Measurements from ENCODE around the gene ADGRL3. TPM values are rescaled to one million over a fixed set of nuclear protein-coding genes. Genes with fewer than 3 reads are reported as not detected.

ADGRL3 gene
- total RNA-seq, 3 donors from 2014 or later = 4.3 to 10.8 (median 4.3) TPM

DNA sequence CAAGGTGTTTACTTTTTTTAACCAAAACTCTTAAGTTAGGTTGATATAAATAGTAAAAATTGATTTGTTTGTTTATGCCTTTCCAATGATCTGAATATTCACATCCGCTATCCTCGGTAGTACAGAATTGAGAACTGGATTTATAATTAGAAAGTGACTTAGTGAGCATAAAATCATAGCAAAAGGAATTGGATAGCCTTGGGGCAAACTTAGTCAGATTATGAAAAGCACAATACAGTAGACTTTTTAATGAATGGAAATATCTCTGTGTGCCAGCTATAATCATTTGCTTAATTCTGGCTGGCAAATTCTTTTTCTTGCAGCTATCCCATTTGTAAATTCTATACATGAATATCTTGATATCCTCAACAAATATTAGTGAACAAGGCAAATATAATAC, 713.5 kb downstream of the ADGRL3 start:
- no peaks in the 10 kb centered on the region for H3K9me3 ChIP-seq
- H3K36me3 ChIP-seq (ENCODE audit: low read depth) = no peaks in the 10 kb centered on the region
- H3K4me1 ChIP-seq (ENCODE audit: low read depth) = no peaks in the 10 kb centered on the region
- ATAC-seq (no peak), DNase-seq (no peak)
- intact Hi-C loops (cut with DNase I, micrococcal nuclease) = no loop called here
- TF ChIP-seq, protein P1, sequence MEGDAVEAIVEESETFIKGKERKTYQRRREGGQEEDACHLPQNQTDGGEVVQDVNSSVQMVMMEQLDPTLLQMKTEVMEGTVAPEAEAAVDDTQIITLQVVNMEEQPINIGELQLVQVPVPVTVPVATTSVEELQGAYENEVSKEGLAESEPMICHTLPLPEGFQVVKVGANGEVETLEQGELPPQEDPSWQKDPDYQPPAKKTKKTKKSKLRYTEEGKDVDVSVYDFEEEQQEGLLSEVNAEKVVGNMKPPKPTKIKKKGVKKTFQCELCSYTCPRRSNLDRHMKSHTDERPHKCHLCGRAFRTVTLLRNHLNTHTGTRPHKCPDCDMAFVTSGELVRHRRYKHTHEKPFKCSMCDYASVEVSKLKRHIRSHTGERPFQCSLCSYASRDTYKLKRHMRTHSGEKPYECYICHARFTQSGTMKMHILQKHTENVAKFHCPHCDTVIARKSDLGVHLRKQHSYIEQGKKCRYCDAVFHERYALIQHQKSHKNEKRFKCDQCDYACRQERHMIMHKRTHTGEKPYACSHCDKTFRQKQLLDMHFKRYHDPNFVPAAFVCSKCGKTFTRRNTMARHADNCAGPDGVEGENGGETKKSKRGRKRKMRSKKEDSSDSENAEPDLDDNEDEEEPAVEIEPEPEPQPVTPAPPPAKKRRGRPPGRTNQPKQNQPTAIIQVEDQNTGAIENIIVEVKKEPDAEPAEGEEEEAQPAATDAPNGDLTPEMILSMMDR (IDR thresholded peaks at IDR 0.05) = no peak
- H3K4me3 ChIP-seq = no peak overlapping the region

DNA sequence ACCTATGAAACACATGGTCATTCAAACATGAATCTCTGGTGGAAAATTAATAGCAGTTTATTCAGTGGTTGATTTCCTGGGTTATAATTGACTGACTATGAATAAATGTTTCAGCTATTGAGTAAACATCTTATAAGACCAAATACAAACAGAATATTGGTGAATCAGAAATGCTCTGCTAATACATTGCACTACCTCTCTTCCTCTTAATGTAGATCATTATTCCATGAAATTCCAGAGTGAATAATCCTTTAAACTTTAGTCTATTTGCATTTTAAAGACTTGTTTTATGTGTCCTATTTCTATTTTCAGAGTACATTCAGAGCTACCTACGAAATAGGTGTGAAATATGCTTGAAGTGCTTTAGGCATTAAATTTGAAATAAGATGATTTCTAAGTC, 715.4 kb downstream of the ADGRL3 start:
- intact Hi-C loops (cut with DNase I, micrococcal nuclease) = no loop called here
- H3K4me3 ChIP-seq = no peak overlapping the region
- ATAC-seq = no peak
- H3K9me3 ChIP-seq = no peaks in the 10 kb centered on the region
- no peak for DNase-seq
- no peaks in the 10 kb centered on the region for H3K36me3 ChIP-seq (ENCODE audit: low read depth)
- TF ChIP-seq, protein P1 (IDR thresholded peaks at IDR 0.05) = no peak
- no peaks in the 10 kb centered on the region for H3K4me1 ChIP-seq (ENCODE audit: low read depth)

DNA sequence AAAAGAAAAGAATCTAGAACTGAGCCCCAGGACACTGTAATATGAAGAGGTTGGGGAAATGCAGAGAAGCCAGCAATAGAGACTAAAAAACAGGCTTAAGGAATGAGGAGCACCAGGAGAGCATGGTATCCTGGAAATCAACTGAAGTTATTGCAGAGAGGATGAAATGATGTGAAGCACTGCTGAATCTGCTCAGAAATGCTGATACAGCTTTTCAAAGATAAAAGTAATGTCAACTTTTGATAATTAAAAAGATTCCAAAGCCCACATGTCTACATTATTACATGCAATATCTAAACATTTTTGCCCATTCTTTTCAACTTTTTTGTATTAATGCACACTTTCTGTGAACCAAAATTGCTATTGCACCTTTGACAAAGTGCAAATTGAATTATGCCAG, 718.4 kb downstream of the ADGRL3 start:
- no peaks in the 10 kb centered on the region for H3K36me3 ChIP-seq (ENCODE audit: low read depth)
- ATAC-seq = no peak
- intact Hi-C loops (cut with DNase I, micrococcal nuclease) = no loop called here

DNA sequence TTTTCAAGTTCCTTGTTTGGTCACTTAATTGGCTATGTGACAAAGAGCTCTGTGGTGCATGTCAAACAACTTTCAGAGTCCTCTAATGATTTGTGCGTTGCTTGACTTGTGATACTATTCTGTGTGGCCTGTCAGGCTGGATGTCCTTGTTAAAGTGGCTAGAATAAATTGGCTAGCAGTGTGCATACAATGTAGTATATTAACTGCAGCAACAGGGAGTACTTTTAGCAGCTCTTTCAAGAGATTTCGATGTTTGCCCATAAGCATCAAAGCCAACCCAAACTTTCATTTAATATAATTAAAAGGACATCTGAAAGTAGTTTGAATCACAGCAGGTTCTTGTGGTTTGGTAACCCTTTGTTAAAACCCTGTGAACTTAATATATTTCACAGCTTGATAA, 718.9 kb downstream of the ADGRL3 start:
- TF ChIP-seq, protein P1 (IDR thresholded peaks at IDR 0.05) = no peak
- no peak for DNase-seq
- H3K36me3 ChIP-seq (ENCODE audit: low read depth) = no peaks in the 10 kb centered on the region
- intact Hi-C loops (cut with DNase I, micrococcal nuclease) = no loop called here
- ATAC-seq = no peak
- H3K9me3 ChIP-seq = no peaks in the 10 kb centered on the region
- H3K4me3 ChIP-seq = no peak overlapping the region
- peaks cover 8% of the 10 kb centered on the region for H3K4me1 ChIP-seq (ENCODE audit: low read depth)

More for the DNA sequence above, 718.4 kb downstream of the ADGRL3 start:
- Histone ChIP-seq H3K4me3 (no peak overlapping the region), H3K4me1 (ENCODE audit: low read depth) (peaks cover 8% of the 10 kb centered on the region), H3K9me3 (no peaks in the 10 kb centered on the region)
- TF ChIP-seq, protein P1 (IDR thresholded peaks at IDR 0.05) = no peak
- no peak for DNase-seq

DNA sequence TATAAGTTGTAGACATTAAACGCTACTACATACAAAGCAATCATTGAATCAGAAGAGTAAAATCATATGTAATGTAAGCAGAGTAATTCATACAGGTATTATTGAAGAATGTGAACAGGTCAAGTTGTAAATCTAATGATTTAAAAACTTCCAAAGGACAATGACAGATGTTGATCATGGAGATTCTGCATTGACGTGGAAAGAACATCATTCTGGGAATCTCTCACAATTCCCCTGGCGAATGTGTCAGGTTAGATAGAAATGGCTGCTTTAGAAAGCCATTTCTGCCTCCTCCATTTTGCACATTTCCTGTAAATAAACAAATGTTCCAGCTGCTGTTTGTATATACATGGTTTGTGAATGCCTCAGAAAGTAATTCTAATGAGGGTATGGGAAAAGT, 719.4 kb downstream of the ADGRL3 start:
- no peak for ATAC-seq
- intact Hi-C loops (cut with DNase I, micrococcal nuclease) = no loop called here
- H3K36me3 ChIP-seq (ENCODE audit: low read depth) = no peaks in the 10 kb centered on the region
- DNase-seq = no peak
- H3K4me3 ChIP-seq = no peak overlapping the region
- no peaks in the 10 kb centered on the region for H3K9me3 ChIP-seq
- peaks cover 8% of the 10 kb centered on the region for H3K4me1 ChIP-seq (ENCODE audit: low read depth)
- TF ChIP-seq, protein P1 (IDR thresholded peaks at IDR 0.05) = no peak

DNA sequence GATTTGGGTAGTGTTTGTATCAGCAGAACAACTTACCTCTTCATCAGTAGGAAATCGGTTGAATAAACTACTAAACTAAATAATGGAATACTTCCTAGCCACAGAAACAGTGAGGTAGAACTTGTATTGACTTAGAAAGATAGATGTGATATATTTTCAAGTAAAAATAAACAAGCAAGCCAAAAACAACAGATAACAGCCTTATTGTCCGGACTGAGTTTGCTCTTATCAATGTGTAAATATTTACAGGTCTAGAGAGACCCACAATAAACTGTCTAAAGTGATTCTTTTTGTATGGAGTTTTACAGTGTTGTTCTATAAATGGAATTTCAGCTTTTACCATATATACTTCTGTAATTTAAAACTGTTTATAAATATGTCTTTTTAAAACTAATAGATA, 721.8 kb downstream of the ADGRL3 start:
- H3K36me3 ChIP-seq (ENCODE audit: low read depth) = no peaks in the 10 kb centered on the region
- H3K9me3 ChIP-seq = no peaks in the 10 kb centered on the region
- intact Hi-C loops (cut with DNase I, micrococcal nuclease) = no loop called here
- TF ChIP-seq, protein P1 (IDR thresholded peaks at IDR 0.05) = no peak
- ATAC-seq = no peak
- peaks cover 8% of the 10 kb centered on the region for H3K4me1 ChIP-seq (ENCODE audit: low read depth)
- DNase-seq = no peak
- no peak overlapping the region for H3K4me3 ChIP-seq
